Measurements from ENCODE around the gene SIX5.

Gene SIX5

DNA sequence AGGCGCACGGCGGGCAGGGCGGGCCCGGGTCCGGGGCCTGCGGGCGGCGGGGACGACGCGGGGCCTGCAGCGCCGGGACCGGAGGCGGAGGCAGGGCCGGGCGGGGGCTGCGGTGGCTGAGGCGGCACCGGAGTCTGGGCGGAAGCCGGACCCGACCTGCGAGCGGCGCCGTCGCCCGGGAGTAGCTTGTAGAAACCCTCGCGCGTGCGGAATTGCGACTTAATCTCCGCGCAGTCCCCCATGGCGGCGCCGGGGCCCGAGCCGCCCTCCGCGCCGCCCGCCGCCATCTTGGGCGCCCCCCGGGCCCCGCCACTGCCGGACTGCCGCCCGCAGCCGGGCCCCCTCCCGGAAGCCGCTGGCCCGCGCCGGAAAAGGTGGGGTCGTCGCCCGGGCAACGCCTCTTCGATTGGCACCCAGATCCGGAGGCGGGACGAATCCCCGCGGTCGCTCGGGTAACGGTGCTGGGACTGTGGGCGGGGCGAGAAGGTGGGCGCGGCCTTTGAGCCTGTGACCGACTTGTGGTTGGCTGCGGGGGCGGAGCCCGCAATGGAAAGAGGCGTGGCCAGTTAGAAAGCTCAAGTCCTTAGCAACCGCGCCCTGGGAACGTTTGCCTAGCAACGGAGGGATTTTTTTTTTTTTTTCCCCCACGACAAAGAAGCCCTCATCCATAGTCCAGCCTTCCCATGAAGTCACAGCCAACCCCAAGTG, 23.6 kb upstream of the SIX5 start, which contains the start of gene DMWD:
Gene DMWD, minus strand, starts transcription at position 376 of the 708 bp plus-strand sequence. Its CDS starts 89 bp downstream, at position 287.
- peak; percentile 99 to 100 for DNase-seq (ENCODE audit: low read depth in 2 of 2)

DNA sequence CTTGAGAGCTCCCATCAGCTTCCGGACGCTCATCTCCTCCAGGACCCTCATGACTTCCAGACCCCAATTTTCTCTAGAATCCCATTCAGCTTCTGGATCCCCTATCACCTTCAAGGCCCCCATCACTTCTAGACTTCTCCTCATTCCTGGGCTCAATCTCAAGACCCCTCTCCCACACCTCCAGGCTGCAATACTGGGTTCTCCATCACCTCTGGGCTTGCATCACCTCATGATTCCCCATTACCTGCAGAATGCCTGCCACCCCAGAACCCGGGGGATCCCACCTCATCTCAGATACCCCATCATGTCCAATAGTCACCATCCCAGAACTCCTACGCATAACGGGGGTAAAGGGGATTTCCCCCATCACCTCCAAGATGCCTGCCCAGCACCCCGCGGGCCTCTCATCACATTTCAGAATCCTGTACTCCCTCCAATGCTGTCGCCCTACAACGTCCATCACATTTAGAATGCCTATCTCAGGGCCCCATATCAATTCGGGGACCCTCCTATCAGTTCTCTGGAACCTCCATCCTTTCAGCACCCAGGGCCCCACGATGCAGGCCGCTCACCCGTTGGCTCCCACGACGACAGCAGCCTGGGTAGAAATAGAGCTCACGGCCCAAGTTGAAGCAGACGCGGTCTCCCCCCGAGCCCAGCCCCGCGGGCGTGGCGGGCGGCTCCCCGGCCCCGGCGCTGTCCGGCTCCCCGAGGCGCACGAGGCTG, 22.9 kb upstream of the SIX5 start:
- no peak for DNase-seq (ENCODE audit: low read depth in 2 of 2)

DNA sequence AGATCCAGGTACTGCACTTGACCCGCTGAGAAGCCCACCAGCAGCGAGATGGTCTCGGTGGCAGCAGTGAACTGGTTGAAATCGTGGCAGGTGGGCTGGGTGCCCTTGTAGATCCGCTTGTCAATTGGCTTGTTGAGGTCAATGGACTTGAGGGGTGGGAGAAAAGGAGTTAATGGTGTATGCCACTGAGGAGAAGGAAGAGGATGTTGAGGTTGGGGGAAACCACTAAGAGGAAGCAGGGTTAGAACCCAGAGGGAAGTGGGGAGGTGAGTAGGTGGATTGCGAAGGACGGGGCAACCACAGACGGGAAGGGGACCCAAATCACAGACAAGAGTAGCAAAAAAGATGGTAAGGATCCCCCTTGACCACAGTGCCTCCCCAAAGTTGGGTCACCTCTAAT, 21.9 kb upstream of the SIX5 start:
- DNase-seq (ENCODE audit: low read depth in 2 of 2) = no peak

DNA sequence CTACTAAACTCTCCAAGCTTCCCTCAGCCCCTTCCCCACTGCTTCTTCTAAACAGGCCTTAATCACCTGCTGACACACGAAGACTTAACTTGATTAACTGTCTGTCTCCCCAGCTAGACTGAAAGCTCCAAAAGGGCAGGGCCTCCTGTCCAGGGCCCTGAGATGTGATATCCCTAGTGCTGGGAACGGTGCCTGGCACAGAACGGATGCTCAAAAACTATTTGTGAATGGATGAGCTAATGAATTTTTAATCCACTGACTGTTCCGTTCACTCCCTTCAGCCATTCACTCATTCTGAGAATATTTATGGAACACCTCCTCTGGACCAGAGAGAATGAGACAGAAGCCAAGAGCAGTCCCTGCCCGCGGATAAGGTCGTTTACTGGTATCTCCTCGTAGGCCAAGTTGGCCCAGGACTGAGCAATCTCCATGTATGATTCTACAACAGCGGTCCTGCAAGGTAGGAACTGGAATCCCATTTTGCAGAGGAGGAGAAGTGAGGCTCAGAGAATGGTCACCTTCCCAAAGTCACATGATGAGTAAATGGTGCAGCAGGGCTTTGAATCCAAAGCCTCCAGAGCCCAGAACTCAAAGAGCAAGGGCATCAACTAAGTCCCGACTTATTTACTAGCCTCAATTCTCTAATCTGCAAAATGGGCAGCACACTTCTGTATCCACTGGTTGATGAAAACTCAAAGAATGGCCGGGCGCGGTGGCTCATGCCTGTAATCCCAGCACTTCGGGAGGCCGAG, 20.2 kb upstream of the SIX5 start:
- DNase-seq (ENCODE audit: low read depth in 2 of 2) = no peak

DNA sequence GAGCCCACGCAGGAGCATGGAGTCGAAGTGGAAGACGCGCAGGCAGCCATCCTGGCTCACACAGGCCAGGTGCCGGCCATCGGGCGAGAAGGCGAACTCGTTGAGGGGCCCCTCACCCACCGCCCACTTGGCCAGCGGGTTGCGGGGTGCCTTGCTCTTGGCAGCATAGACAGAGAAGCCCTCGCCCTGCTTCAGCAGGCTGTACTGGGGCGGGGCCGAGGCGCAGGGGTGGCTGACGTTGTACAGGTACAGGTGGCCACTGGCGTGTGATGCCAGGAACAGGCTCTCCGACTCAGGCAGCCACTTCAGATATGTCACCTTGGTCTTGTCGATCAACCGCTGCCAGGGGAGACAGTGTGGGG, 17.5 kb upstream of the SIX5 start:
- DNase-seq (ENCODE audit: low read depth in 2 of 2) = no peak

DNA sequence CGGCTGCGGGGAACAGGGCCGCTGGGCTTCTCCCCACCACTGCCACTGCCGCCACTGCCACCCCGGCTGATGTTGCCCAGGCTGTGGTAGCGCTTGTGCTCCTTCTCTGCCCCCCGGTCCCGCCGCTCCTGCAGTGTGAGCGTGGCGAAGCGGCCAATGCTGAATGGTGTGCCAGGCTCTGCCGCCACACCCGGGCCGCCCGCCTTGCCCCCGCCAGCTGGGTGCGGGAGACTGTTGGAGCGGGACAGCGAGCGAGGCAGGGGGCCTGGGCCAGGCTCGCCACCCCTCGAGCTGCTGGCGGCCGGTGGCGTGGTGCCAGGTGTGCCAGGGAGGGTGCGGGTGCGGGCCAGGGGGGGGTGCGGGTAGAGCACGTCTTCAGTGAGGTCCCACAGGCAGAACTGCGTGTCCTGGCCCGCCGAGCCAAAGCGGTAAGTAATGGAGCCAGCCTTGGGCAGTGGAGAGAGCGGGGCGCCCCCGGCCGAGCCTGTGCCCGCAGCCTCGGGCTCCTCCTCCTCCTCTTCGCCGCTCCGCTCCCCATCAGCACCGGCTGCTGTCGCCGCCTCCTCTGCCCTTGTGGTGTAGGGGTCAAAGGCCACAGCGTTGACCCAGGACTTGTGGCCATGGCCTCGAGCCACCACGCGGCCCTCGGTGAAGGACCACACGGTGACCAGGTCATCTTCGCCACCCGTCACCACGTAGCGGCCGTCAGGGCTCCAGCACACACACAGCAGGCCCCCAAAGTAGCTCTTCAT, 16.9 kb upstream of the SIX5 start:
- DNase-seq (ENCODE audit: low read depth in 2 of 2) = no peak

DNA sequence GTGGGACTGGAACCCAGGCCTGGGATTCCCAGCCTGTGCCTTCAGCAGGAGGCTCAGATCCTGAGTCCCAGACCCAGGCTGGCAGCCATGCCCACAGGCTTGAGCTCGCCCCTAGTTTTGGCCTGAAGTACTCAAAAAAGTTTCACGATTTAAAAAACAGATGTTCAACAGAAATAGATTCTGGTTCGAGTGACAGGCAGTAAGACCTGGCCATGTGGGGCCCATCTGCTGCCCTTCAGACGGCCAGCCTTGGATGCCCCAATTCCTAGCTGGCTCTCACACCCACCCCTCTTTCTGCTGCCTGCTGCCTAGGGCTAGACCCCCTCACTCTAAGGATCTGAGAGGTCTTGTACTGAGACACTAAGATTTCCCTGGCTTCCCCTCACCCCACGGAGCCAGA, 16.0 kb upstream of the SIX5 start:
- no peak for DNase-seq (ENCODE audit: low read depth in 2 of 2)

DNA sequence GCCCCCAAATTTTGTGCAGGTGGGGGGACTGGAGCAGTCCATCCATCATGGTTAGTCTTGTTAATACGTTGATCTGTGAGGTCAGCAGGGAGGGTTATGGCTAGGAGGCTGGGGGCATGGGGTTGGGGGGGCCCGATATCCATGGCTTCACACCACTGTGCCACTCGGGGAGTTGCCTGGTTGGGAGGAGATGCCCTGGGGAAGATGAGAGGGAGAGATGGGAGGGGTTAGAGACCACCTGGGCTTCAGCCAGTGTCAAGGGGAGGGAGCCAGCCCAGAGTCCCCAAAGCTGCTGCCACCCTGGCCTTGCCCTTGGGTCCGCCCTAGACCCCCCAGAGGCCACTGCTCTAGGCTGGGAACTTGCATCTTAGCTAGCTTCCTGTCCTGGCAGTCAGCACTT, 15.0 kb upstream of the SIX5 start:
- no peak for DNase-seq (ENCODE audit: low read depth in 2 of 2)

DNA sequence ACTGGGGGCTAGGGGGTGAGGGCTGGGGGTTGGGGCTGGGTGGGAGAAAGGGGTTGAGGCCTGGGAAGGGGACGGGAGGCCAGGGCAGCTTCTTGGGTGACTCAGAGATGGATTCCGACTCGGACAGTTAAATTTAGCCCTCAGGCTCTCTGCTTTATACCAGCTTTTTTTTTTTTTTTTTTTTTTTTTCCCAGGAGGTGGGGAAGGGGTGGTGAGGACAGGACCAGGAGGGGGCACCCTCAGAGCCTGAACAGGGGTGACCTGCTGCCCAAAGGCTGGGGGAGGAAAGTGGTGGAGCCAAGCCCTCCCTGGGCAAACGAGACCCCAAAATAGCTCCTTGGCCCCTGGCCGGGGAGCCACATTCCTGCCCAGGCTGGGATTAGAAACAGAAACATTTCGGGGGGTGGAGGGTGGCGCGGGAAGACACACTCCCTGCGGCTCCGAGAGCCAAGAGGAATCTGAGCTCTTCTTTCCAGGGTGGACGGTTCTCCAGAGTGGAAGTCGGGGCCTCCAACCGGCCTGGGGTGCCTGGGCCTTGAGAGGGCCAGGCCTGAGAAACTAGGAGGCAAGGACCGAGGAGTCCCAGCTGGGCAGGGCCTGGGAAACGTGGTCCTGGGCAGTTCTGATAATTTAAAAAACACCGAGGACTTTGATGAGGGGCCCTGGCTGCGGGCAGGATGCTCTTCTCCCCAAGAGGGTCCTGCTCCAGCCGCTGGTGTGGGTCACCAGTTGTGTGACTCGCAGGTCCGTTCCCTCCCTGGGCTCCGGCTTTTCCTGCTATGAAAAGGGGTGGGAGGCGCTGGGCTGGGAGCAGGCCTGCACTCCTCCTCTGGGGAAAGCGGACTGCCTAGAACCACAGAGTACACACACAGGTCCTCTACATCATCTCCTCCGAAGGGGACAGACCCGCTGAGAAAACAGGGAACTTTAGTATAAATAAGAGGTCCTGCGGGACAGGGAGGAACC, 14.1 kb upstream of the SIX5 start:
- DNase-seq (ENCODE audit: low read depth in 2 of 2) = no peak

DNA sequence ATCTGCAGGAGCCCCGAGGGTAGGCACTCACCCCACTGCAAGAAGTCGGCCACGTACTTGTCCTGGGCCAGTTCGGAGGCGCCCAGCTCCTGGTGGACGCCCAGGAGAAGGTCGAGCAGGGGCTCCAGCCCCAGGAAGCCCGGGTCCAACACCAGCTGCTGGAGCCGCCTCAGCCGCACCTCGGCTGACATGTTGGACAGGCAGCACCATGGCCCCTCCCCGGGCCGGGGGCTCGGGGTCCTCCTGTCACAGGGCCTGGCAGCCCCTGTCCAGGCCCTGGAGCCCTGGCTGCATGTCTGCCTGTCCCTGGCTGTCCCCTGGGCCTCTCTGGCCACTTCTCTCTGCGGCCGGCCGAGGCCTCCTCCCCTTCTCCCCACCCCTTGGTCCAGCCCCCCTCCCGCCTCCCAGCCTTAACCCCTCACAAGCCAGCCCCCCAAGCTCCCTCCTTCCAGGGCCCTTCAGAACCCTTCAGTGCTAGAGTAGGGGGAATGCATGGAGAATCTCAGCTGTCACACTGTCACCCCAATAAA, 13.2 kb upstream of the SIX5 start, which contains the start of gene DMPK:
Gene DMPK, minus strand, starts transcription at position 329 of the 530 bp plus-strand sequence. Its CDS starts 138 bp downstream, at position 191.
- DNase-seq (ENCODE audit: low read depth in 2 of 2) = no peak

DNA sequence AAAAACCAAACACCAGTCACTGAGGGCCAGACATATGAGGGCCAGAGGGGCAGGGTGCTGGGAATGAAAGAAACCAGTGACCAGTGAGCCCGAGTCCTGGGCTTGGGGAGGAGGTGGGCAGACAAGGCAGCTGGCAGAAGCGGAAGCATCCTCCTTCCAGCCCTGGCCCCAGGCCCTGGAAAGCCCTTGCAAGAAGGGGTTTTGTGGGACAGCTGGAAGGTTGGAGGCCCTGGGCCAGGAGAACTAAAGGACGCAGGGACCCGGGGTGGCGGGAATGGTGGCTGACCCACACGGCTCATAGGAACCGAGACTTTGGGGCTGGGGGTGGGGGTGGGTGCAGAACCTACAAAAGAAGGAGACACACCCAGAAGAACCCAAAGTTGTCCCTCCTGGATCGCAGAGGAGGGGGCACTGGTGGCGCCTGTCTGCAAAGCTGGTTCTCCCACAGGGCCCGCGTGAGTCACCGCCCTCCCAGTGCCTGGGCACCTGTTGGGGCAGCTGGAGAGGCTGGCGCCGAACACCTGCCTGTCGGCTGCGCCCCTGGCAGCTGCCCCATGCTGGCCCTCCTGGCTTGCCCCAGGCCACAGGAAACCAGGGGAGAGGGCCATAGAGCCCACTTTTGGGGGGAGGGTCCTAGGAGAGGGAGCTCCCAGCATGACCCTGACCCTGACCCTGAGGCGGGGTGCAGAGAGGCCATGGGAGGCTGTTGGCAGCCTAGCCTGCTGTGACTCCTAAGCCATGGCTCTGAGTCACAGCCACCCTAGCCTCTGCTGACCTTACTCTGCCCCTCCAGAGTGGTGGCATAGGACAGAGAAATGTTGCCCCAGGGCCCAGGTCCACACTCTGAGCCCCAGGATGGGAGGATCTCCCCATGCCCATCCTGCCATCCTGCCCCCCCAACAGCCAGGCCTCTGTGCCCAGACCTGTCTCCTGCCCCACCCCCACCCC, 12.4 kb upstream of the SIX5 start:
- no peak for DNase-seq (ENCODE audit: low read depth in 2 of 2)

DNA sequence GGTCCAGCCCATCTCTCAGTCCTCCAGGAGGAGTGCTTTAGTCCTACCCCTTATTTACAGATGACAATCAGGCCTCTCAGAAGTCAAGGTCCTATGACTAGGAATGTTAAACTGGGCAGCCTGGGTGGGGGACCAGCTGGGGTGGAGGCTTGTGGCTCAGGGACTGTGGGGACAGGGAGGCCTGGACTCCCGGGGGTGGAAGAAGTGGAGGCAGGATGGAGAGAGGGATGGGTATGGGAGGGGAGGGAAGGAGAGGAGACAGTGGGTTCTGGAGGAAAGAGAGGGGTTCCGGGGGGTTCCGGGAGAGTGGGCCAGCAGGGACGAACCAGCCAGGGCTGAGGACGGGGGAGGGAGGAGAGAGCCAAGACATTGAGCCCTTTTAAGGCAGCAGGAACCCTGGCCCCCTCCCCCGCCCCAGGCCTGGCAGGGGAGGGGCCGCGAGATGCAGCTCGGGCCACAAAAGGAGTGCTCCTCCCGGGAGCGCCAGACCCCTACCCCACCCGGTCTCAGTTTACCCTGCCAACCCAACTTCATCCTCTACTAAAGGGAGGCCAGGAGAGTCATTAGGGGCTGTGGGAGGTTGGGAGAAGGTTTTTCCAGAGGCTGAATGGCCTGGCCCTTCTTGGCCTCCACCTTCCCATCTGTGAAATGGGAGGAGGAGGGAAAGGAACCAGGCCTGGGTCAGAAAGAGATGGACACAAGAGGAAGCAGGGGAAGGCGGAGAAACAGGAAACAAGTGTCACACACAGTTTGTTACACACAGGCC, 11.6 kb upstream of the SIX5 start:
- no peak for DNase-seq (ENCODE audit: low read depth in 2 of 2)

DNA sequence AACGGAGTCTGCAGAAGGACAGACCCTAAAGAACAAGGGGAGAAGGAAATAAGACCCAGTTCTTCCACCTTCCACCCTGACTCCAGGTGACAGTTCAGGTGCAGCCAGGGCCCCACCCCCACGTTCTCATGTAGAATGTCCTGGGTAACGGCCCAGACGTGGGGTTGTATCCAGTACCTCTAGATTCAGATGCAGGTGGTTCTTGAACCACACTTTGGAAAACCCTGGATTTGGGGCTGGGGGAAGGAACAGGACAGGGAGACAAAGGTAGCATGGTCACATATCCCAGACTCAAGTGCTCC, 11.0 kb upstream of the SIX5 start:
- DNase-seq (ENCODE audit: low read depth in 2 of 2) = no peak

DNA sequence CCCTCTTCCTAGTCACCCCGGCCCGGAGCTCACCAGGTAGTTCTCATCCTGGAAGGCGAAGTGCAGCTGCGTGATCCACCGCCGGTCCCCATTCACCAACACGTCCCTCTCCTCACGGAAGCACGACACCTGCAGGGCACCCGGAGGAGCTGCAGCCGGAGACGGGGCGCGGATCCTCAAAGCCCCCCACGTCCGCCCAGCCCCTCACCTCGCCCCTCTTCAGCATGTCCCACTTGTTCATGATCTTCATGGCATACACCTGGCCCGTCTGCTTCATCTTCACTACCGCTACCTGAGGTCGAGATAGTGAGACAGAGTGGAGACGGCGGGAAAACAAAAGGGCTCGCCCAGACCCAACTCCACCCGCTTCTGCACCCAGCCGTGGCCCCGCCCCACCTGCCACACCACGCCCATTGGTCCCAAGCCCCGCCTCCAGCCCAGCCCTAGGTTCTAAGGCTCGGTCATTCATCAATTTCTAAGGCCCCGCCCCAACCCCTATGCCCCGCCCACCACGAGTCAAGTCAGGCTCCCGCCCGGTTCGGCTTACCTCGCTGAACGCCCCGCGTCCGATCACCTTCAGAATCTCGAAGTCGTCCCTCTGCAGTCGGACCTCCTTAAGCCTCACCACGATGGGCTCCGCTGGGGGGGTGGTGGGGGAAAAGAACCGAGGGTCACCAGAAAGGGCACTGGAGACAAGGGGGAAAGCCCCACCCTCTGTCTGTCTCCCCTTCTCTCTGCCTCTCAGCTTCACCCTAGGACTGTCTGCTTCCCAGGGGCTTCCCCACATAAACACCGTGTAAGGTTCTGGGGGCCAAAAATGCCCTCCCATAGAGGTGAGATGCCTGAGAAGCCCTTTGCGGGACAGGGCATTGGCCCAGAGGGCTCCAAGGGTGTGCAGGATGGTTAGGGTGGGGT, 10.4 kb upstream of the SIX5 start:
- DNase-seq (ENCODE audit: low read depth in 2 of 2) = peak; percentile 77 to 95

DNA sequence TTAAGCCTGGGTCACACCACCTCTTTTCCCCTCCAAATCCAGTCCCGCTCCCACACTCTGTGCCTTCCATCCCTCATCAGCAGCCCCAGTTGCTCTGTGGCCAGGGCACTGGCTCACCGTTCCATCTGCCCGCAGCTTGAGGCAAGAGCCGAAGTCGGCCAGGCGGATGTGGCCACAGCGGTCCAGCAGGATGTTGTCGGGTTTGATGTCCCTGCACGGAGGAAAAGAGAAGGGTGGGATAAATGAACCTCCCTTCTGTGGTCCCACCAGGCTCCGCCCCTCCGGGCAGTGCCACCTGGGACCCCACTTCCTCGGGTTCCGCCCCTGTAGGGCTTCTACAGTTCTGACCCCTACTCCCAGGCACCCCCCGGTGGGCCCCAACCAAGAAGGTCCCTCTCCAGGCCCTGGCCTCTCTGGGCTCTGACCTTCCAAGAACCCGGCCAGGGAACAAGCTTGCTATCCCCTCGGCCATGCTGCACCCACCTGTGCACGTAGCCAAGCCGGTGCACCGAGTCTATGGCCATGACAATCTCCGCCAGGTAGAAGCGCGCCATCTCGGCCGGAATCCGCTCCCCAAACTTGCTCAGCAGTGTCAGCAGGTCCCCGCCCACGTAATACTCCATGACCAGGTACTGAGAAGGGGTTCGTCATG, 9.1 kb upstream of the SIX5 start:
- no peak for DNase-seq (ENCODE audit: low read depth in 2 of 2)

DNA sequence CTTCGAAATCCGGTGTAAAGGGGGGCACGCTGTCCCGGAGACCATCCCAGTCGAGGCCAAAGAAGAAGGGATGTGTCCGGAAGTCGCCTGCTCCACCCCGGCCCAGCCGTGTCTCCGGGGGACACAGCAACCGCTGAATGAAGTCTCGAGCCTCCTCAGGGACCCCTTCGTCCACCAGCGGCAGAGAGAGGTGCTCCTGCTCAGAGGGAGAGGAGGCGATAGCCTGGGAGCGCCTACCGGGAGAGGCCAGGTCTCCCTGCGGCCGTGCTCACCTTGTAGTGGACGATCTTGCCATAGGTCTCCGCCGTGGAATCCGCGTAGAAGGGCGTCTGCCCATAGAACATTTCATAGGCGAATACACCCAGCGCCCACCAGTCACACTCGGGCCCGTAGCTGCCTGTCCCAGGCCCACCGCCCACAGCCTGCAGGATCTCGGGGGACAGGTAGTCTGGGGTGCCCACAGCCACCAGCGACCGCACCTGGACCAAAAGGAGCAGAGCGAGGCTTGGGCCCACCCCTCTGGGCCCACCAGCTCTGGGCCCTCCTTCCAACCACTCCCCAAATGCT, 8.4 kb upstream of the SIX5 start:
- DNase-seq (ENCODE audit: low read depth in 2 of 2) = no peak

DNA sequence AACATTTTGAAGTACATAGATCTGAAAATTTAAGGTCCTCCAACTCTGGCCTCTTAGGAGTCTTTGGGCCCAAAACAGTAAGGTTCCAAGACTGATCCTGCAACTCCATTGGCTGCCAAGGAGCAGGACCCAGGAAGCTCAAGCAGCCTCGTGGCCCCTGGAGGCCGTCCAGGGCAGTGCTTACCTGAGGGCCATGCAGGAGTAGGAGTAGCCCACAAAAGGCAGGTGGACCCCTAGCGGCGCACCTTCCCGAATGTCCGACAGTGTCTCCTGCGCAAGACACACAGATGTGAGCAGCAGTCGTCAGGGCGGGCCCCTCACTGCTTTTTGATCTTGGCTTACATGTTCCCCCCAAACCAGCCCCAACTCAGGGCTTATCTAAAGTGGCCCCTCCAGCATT, 5.7 kb upstream of the SIX5 start:
- DNase-seq (ENCODE audit: low read depth in 2 of 2) = no peak
